ENCODE results near the gene GNAI3.

GNAI3 gene

DNA sequence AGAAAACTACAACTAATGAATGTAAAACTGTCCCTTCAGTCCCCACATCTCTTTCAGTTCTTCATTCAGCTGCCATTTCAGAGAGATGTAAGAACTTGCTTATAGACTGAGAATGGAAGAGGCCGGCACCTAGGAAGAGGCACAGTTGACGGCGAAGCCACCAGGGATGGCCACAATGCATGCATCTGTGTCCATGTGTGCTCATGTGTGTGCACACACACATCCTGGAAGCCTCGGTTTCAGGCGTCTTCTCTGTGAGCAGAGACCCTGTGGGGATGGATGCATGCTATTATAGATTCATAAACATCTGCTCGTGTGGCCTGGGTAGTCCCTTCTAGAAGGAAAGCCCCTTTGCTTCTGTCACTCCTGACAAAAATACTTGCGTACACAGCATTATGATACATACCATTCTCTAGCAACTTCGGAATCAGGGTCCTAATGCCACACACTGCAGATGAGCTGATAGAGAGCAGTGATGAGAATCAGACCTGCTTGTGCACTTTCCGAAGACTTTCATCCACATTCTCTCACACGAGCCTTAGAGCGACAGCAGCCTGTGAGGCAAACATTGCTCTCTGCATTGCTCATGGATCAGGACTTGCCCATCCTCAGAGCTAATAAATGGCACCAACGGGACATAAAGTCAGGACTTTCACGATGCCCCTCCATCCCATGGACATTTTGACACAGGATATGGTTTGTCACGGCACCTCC lies 21.2 kb upstream of the GNAI3 start:
- DNase-seq = no peak

DNA sequence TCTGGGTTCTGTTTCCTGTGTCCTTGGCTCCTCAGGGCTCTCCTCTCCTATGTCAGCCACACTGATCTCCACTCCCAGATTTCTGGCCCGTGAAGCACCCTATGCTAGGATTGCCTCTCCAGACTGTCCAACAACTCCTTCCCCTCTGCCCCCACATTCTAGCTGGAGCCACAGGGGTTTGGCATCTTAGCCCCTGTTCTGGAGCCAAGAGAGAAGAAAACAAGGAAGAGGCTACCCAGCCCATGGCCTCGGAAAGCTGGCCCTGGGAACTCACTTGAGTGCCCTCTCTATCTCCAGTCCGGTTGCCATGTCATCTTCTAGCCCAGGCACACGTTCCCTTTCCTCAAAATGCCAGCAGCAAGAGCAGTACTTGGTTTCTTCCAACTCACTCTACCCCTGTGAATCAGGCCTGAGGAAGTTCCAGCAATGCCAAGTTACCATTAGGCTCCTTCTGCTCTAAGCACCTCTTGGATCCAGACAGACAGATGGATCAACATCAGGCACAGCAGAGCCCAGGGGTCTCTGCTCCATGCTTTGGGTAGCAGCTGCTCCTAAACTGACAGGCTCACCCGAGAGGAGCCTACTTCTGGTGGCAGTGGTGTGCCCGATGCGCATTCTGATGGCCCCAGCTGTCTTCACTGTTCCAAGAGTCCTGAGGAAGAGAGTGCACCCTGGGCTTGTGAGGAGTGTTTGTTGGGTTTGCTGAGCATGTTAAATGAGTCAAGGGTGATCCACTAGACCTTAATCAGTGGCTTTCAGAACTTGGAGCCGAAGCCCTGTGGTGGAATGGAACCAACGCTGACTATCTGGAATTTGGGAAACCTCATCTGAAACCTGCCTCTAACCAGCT lies 20.3 kb upstream of the GNAI3 start:
- no peak for DNase-seq

GRCh38 chr1:109528712-109529111 lies 19.7 kb upstream of the GNAI3 start:
- no peak for DNase-seq

- peak; percentile 87 for DNase-seq
Observed at GRCh38 chr1:109529881-109530456, 18.4 kb upstream of the GNAI3 start.

- peak; percentile 94 for DNase-seq
Observed at GRCh38 chr1:109530457-109531087, 17.8 kb upstream of the GNAI3 start.

- DNase-seq = no peak
Observed at GRCh38 chr1:109531380-109531779, 17.0 kb upstream of the GNAI3 start.

GRCh38 chr1:109531826-109532364 lies 16.5 kb upstream of the GNAI3 start:
- DNase-seq = peak; percentile 58

DNA sequence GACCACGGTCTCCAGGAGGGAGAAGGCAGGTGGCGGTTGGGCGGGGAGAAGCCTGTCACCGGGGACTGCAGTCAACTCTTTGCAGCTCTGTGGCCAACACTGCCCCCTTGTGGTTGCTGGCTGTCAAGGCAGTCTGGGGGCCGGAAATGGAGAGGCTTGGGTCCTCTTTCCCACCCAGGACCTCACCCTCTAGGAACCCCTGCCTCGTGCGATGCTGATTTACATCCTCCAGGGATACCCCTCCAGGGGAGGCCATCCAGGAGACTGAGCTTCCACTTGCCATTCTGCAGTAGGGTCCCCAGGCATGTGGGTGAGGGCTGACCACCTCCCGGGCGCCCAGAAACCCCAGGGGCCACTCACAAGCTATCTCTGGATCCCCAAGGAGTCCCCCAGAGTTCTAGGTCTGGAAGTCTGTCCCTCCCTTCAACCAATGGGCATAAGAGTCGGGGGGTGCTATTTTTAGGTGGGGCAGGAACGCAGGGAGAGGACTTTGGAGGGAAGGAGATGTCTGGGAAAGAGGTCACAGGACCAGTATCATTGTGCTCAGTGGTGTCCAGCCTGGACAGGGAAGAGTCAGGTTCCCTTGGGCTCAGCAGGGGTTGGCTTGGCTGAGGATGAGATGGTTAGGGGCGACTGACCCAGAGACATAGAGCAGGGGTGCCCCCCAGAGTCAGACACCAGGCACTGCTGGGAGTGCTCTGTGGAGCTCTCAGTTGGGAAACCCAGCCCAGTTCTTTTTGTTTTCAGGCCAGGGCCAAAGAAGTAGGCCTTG lies 15.9 kb upstream of the GNAI3 start:
- DNase-seq = peak; percentile 74

GRCh38 chr1:109534307-109534858 lies 14.0 kb upstream of the GNAI3 start:
- DNase-seq = no peak

- DNase-seq = no peak
Observed at GRCh38 chr1:109535481-109535880, 12.9 kb upstream of the GNAI3 start.

- peak; percentile 69 for DNase-seq
Observed at GRCh38 chr1:109535971-109536491, 12.4 kb upstream of the GNAI3 start.

DNA sequence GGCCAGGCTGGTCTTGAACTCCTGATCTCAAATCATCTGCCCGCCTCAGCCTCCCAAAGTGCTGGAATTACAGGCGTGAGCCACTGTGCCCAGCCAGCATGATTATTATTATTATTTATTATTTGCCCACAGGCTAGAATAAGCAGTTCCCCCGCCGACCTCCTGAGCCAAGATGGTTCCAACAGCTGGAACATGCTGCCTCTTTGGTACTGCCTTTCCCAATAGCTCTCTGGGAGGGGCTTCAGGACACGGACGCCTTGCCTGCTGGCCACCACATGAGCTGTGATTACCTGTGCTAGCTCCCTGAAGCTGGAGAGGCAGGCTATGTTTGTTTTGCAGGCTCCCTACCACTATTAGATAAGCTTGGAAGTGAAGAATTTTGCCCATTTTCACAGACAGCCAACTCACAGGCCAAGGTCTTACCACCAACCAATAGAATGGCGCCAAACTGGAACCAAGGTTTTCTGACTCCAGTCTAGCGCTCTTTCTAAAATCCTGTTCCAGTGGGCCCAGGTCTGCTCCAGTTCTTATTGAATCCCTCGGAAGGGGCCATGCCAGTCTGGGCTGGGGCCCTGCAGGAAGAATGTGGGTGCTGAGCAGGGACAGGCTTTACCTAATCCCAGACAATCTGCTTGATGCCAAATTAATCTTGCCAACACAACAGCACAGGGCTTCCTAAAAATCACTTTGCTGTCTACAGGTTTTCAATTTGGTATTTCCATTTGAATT lies 10.8 kb upstream of the GNAI3 start:
- DNase-seq = no peak

DNA sequence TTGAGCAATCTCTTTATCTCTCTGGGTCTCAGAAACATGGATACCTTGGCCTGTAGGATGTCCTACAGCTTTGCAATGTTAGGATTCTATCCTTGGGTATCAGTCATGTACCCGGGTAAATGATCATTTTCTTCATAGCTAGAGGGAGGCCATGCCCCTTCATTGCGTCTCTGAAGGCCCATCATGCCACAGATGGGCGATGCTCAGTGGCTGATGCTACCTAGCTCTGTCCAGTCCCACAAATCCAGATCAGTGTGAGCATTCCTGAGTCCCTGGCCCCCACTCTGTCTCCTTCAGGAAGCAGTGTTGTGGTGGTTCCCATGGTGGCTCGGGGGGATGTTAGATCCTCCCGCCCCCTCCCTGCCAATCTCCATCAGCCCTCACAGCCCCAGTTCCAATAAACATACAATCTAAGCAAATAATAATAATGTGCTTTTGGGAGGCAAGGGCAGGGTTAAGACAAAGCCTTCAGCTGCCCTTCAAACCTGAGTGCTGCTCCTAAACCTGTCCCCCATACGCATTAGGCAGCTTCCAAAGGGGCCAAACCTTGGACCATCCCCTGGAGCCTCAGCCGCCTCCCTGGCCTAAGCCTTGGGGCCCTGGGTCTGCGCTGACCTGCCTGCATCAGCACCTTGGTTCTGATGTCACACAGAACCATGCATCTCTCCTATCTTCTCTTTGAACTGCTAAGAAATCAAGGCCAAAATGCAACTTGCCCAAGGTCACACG lies 9.4 kb upstream of the GNAI3 start:
- no peak for DNase-seq

GRCh38 chr1:109539676-109540075 lies 8.7 kb upstream of the GNAI3 start, which contains the start of gene GPR61:
Gene GPR61, plus strand, starts transcription at chr1:109539872. Its CDS starts 3,151 bp downstream, at chr1:109543023.
- peak; percentile 14 for DNase-seq

GRCh38 chr1:109541102-109541501 lies 7.3 kb upstream of the GNAI3 start:
- no peak for DNase-seq

- no peak for DNase-seq
Observed at GRCh38 chr1:109542657-109543056, 5.8 kb upstream of the GNAI3 start.

GRCh38 chr1:109543283-109543987 lies 5.0 kb upstream of the GNAI3 start:
- DNase-seq = no peak

- DNase-seq = no peak
Observed at GRCh38 chr1:109543988-109544735, 4.3 kb upstream of the GNAI3 start.

Data from DMS79 treated with DMSO at 0.1 percent for 48 hours (cell line).